ENCODE data around the gene EGFL6. TPM values are rescaled to one million over a fixed set of nuclear protein-coding genes. Genes with fewer than 3 reads are reported as not detected.

Gene EGFL6
- total and polyA plus RNA-seq, 2 of the 13 experiments (the other 11 are each of a cell fraction or from before 2014, with no cell fraction given), result not detected

- TF ChIP-seq ZNF235 (CRISPR knock-in tag; IDR thresholded peaks at IDR 0.05; ENCODE audit: borderline replicate concordance), result no peak
These were observed 80.9 kb downstream of the EGFL6 start (continued) for GRCh38 chrX:13650318-13650717.

- H3K9ac ChIP-seq (ENCODE audit: insufficient read depth, low read depth, low read length), result no peak overlapping the region
- no peaks in the 10 kb centered on the region for H4K20me1 ChIP-seq (ENCODE audit: insufficient read depth, low read length)
- H3K9me3 ChIP-seq (ENCODE audit: low read length), result no peaks in the 10 kb centered on the region
- ATAC-seq (no peak), FAIRE-seq (no peak), DNase-seq (ENCODE audit: low spot score) (no peak)
- BruUV-seq (replicated peaks), result no TSS peak
- intact Hi-C loops (cut with micrococcal nuclease; ENCODE audit: unreplicated experiment) (no loop called here), in situ Hi-C loops (cut with HindIII; ENCODE audit: extremely low pct_ligation_motif_present, low pct_unique_long_range_greater_than_20kb) (loop anchor here (5.0 kb wide), 1 partner anchor 376 kb away; the partner anchor contains the start of gene GEMIN8)
- peaks cover 6% of the 10 kb centered on the region for H3K4me1 ChIP-seq (ENCODE audit: insufficient read depth, low read length)
- CTCF ChIA-PET (ENCODE audit: low intra/inter-chr PET ratio, low total read pairs), result no interaction called here
- H3K79me2 ChIP-seq (ENCODE audit: insufficient read depth, low read length), result no peaks in the 10 kb centered on the region
- H3K27ac ChIP-seq (ENCODE audit: extremely low read length, insufficient read depth, low read length), result no peak overlapping the region
- H3K27me3 ChIP-seq (ENCODE audit: control insufficient read depth in 1 of 2, insufficient read depth in 2 of 2, low read length in 2 of 2), result no peaks in the 10 kb centered on the region
- POLR2A ChIA-PET, result no interaction called here
- no peak for TF ChIP-seq ZNF605 (CRISPR knock-in tag; IDR thresholded peaks at IDR 0.05)
- H2AFZ ChIP-seq (ENCODE audit: low read length), result no peak overlapping the region
- no peaks in the 10 kb centered on the region for H3K36me3 ChIP-seq (replicated peaks in 1 of 2; ENCODE audit: control insufficient read depth in 1 of 2, insufficient read depth in 2 of 2, low read length in 2 of 2)
- no peak overlapping the region for H3K4me2 ChIP-seq (ENCODE audit: low read depth, low read length)
- H3K4me3 ChIP-seq (replicated peaks in 1 of 3; ENCODE audit: insufficient read depth in 1 of 3, low read depth in 2 of 3, low read length in 3 of 3), result no peak overlapping the region
- 43% methylated on average over 3 of the region's 3 CpGs for WGBS (ENCODE audit: low lambda C conversion rate)
These were observed 81.7 kb downstream of the EGFL6 start for GRCh38 chrX:13651150-13651549.

- no peak for TF ChIP-seq RAD51 (IDR thresholded peaks at IDR 0.05; ENCODE audit: borderline replicate concordance)
- TF ChIP-seq ZNF138 (CRISPR knock-in tag; IDR thresholded peaks at IDR 0.05; ENCODE audit: low read depth), result 0 out of 2 replicates have a peak, but pooled peaks have one; percentile 22
- TF ChIP-seq ZBTB33 (CRISPR knock-in tag; IDR thresholded peaks at IDR 0.05), result no peak
- WGBS (ENCODE audit: low lambda C conversion rate), result 10% methylated on average over 5 of the region's 7 CpGs
- Histone ChIP-seq H3K9ac (ENCODE audit: insufficient read depth, low read depth, low read length) (peak overlapping the region; percentile 69), H3K4me1 (ENCODE audit: insufficient read depth, low read length) (peaks cover 6% of the 10 kb centered on the region), H2AFZ (ENCODE audit: low read length) (peak overlapping the region; percentile 66), H3K9me3 (ENCODE audit: low read length) (no peaks in the 10 kb centered on the region), H3K27me3 (ENCODE audit: control insufficient read depth in 1 of 2, insufficient read depth in 2 of 2, low read length in 2 of 2) (no peaks in the 10 kb centered on the region), H3K36me3 (replicated peaks in 1 of 2; ENCODE audit: control insufficient read depth in 1 of 2, insufficient read depth in 2 of 2, low read length in 2 of 2) (no peaks in the 10 kb centered on the region), H3K4me2 (ENCODE audit: low read depth, low read length) (peak overlapping the region; percentile 87), H3K27ac (ENCODE audit: extremely low read length, insufficient read depth, low read length) (no peak overlapping the region), H3K79me2 (ENCODE audit: insufficient read depth, low read length) (no peaks in the 10 kb centered on the region), H3K4me3 (replicated peaks in 1 of 3; ENCODE audit: insufficient read depth in 1 of 3, low read depth in 2 of 3, low read length in 3 of 3) (peak overlapping the region; percentile 61 to 69 (median 63)), H4K20me1 (ENCODE audit: insufficient read depth, low read length) (no peaks in the 10 kb centered on the region)
- intact Hi-C loops (cut with micrococcal nuclease; ENCODE audit: unreplicated experiment), result no loop called here
- ChIA-PET POLR2A (interaction anchor here (0.8 to 1.6 kb wide), 4 partner anchors 82 to 378 kb away, joined by 3 to 11 read pairs (median 4); partner anchors contain the start of genes GEMIN8, OFD1 and TRAPPC2), CTCF (ENCODE audit: low intra/inter-chr PET ratio, low total read pairs) (no interaction called here)
- FAIRE-seq (no peak), ATAC-seq (no peak), DNase-seq (ENCODE audit: low spot score) (no peak)
- in situ Hi-C loops (cut with HindIII; ENCODE audit: extremely low pct_ligation_motif_present, low pct_unique_long_range_greater_than_20kb), result loop anchor here (5.0 kb wide), 1 partner anchor 375 kb away; the partner anchor contains the start of gene GEMIN8
- BruUV-seq (replicated peaks), result TSS peak; percentile 68
These were observed 82.9 kb downstream of the EGFL6 start for GRCh38 chrX:13652287-13652793.
